ENCODE measurements around the gene MYO1B. TPM values are rescaled to one million over a fixed set of nuclear protein-coding genes. Genes with fewer than 3 reads are reported as not detected.

MYO1B gene
- total RNA-seq, 2 donors from 2014 or later: 75.0 to 78.2 TPM

DNA sequence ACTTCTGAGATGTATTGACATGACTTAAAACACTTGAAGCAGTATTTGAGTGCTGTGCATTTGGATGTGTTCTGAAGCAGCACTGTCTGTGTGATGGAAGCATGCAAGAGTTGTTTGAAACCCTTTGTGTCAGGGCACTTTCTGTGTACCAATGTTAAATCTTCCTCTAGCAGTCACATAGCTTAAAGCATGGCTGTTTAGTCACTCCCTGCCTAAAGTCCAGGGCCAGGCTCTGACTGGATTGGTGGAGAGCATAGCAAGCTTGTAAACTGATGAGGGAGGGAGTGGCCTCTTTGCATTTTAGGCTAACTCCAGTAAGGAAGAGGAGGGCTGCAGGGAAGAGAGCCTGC, 73.5 kb downstream of the MYO1B start:
- no peaks in the 10 kb centered on the region for H3K36me3 ChIP-seq
- intact Hi-C loops (cut with DNase I): no loop called here
- H3K27ac ChIP-seq: peak overlapping the region; percentile 83
- H3K9ac ChIP-seq (ENCODE audit: low read depth in 2 of 2, low read length in 2 of 2): peak overlapping the region in 1 of 2 donors; percentile 66
- DNase-seq: peak; percentile 91
- H3K4me3 ChIP-seq: no peak overlapping the region
- TF ChIP-seq, protein P1, sequence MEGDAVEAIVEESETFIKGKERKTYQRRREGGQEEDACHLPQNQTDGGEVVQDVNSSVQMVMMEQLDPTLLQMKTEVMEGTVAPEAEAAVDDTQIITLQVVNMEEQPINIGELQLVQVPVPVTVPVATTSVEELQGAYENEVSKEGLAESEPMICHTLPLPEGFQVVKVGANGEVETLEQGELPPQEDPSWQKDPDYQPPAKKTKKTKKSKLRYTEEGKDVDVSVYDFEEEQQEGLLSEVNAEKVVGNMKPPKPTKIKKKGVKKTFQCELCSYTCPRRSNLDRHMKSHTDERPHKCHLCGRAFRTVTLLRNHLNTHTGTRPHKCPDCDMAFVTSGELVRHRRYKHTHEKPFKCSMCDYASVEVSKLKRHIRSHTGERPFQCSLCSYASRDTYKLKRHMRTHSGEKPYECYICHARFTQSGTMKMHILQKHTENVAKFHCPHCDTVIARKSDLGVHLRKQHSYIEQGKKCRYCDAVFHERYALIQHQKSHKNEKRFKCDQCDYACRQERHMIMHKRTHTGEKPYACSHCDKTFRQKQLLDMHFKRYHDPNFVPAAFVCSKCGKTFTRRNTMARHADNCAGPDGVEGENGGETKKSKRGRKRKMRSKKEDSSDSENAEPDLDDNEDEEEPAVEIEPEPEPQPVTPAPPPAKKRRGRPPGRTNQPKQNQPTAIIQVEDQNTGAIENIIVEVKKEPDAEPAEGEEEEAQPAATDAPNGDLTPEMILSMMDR (IDR thresholded peaks at IDR 0.05): no peak
- peaks cover 14% of the 10 kb centered on the region for H3K4me1 ChIP-seq
- no peaks in the 10 kb centered on the region for H3K9me3 ChIP-seq
- no peaks in the 10 kb centered on the region for H3K27me3 ChIP-seq

DNA sequence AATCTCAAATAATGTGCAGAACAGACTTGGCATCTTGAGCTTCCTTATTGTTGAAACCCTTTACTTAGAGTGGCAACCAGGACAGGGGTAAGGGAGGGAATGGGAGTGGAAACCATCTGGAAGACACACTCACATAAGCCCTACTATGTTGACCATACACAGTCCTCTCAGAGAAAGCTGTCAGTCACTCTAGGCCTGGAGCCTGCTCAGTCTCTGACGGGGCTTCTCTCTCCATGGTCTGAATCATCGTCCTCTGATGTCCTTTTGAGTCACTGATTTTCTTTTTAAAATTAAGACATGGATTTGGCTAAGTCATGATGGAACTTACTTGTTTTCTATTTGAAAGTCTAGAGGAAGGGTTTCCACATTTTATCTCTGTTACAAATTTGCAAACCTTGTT, 74.0 kb downstream of the MYO1B start:
- H3K9me3 ChIP-seq: no peaks in the 10 kb centered on the region
- intact Hi-C loops (cut with DNase I): no loop called here
- H3K4me1 ChIP-seq: peaks cover 14% of the 10 kb centered on the region
- no peaks in the 10 kb centered on the region for H3K27me3 ChIP-seq
- H3K9ac ChIP-seq (ENCODE audit: low read depth in 2 of 2, low read length in 2 of 2): peak overlapping the region in 1 of 2 donors; percentile 66
- DNase-seq: no peak
- H3K36me3 ChIP-seq: no peaks in the 10 kb centered on the region
- TF ChIP-seq, protein P1 (IDR thresholded peaks at IDR 0.05): no peak
- H3K27ac ChIP-seq: peak overlapping the region; percentile 83
- no peak overlapping the region for H3K4me3 ChIP-seq

DNA sequence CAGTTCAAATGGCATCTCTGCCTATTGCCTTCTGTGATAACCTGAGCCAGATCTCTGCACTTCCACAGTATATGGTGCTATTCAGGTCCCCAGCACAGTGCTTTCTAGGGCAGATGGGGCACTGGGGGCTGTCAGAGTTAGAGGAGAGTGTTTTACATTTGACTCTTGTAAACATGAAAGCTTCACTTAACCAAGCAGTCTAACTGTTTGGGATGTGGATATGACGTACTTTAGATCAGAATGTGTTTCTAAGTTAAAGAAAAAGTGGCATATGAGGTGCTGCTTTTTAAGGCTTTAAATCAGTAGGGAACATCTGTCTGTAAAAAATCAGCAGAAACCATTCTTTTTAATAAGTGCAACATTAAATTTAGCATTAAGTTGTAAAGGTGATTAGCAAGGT, 75.7 kb downstream of the MYO1B start:
- Histone ChIP-seq H3K27ac (no peak overlapping the region), H3K4me3 (no peak overlapping the region), H3K36me3 (no peaks in the 10 kb centered on the region), H3K27me3 (no peaks in the 10 kb centered on the region), H3K9ac (ENCODE audit: low read depth in 2 of 2, low read length in 2 of 2) (no peak overlapping the region), H3K9me3 (no peaks in the 10 kb centered on the region), H3K4me1 (peaks cover 14% of the 10 kb centered on the region)
- TF ChIP-seq, protein P1 (IDR thresholded peaks at IDR 0.05): no peak
- intact Hi-C loops (cut with DNase I): no loop called here
- DNase-seq: no peak

DNA sequence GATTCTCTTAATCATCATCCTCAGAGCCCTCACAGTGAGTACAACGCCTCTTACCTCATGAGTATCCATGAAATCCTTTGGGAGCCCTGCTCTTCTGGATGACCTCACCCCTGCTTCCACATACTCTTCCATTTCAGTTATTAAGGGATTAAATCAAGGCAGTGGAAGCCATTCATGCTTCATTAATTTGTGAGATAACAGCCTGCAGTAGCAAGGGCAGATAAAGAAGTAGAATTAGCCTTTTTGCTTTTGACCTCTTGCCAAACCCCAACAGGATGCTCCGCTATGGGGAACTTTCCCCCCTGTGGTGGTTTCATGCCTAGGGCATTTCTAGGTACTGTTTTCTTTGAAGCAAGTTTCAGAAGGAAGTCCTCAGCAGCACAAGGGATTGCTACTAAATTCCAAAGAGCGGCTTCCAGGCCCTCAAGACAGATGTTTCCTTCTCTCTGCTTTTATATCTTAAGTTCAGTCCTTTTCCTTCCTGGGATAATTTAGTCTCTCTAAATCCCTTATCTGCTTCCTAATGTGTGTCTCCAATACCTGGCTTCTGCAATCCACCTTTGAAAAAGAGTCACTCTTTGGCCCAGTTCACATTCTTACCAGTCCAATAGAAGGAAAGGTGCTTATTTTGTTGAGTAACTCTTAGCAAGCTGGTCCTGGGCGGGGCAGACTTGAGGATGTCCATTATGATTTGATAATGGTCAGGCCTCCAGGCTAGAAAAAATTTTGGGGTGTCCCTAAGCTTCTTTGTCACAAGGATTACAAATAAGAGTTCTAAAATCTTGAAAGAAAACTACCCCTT, 76.9 kb downstream of the MYO1B start:
- no peak overlapping the region for H3K4me3 ChIP-seq
- intact Hi-C loops (cut with DNase I): no loop called here
- no peak overlapping the region for H3K9ac ChIP-seq (ENCODE audit: low read depth in 2 of 2, low read length in 2 of 2)
- peaks cover 10% of the 10 kb centered on the region for H3K4me1 ChIP-seq
- H3K9me3 ChIP-seq: no peaks in the 10 kb centered on the region
- DNase-seq: no peak
- TF ChIP-seq, protein P1 (IDR thresholded peaks at IDR 0.05): no peak
- H3K27ac ChIP-seq: no peak overlapping the region
- H3K36me3 ChIP-seq: no peaks in the 10 kb centered on the region
- no peaks in the 10 kb centered on the region for H3K27me3 ChIP-seq

DNA sequence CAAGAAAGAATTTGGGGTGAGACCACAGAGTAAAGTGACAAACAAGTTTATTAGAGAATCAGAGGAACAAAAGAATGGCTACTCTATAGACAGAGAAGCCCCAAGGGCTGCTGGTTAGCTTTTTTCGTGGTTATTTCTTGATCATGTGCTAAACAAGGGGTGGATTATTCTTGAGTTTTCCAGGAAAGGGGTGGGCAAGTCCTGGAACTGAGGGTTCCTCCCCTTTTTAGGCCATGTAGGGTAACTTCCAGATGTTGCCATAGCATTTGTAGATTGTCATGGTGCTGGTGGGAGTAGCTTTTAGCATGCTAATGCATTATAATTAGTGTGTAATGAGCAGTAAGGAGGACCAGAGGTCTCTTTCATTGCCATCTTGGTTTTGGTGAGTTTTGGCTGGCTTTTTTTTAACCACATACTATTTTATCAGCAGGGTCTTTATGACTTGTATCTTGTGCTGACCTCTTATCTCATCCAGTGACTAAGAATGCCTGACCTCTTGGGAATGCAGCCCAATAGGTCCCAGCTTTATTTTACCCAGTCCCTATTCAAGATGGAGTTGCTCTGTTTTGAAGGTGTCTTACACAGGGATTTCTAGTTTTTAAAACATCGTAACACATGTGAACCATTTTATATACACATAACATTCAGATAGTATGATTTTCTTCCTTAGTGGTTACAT, 77.8 kb downstream of the MYO1B start:
- H3K9ac ChIP-seq (ENCODE audit: low read depth in 2 of 2, low read length in 2 of 2): no peak overlapping the region
- DNase-seq: no peak
- intact Hi-C loops (cut with DNase I): no loop called here

More for the DNA sequence above, 77.8 kb downstream of the MYO1B start:
- H3K4me1 ChIP-seq: peaks cover 7% of the 10 kb centered on the region
- H3K27me3 ChIP-seq: no peaks in the 10 kb centered on the region
- no peak overlapping the region for H3K27ac ChIP-seq
- no peak overlapping the region for H3K4me3 ChIP-seq
- H3K9me3 ChIP-seq: no peaks in the 10 kb centered on the region
- TF ChIP-seq, protein P1 (IDR thresholded peaks at IDR 0.05): no peak
- H3K36me3 ChIP-seq: no peaks in the 10 kb centered on the region
